Stimulated activated CD4-positive, alpha-beta T cell treated with anti-CD3 and anti-CD28 coated beads, TNF-alpha, amount 100 ng/mL, for 48 hours (primary cell): ENCODE data around the gene CCHCR1.
A peak's percentile ranks its signal among the peaks of the same experiment; 100 is the strongest.

Experiments
- DNase-seq, 3 donors: peaks; one replicate each; pipeline ENCODE4 v3.0.0-alpha.2; 2020; ENCODE audit warnings: low read depth in 3 of 3

CCHCR1 gene

GRCh38 chr6:31162463-31163165 lies 5.0 kb upstream of the CCHCR1 start:
- no peak for DNase-seq

- DNase-seq, result no peak
These were observed 3.9 kb upstream of the CCHCR1 start for GRCh38 chr6:31161216-31162126.

GRCh38 chr6:31158863-31159855 lies 1.6 kb upstream of the CCHCR1 start:
- DNase-seq, result peak in 1 of 3 donors; percentile 15

GRCh38 chr6:31158140-31158862 lies 699 bp upstream of the CCHCR1 start, which contains the start of gene TCF19:
TCF19 (plus strand) TSS chr6:31158589; CDS start chr6:31159470, 881 bp downstream.
- peak; percentile 96 to 99 (median 99) for DNase-seq

- no peak for DNase-seq
These were observed 961 bp downstream of the CCHCR1 start for GRCh38 chr6:31156641-31157040.

GRCh38 chr6:31154436-31154835 lies 3.2 kb downstream of the CCHCR1 start:
- DNase-seq, result no peak

- no peak for DNase-seq
These were observed 4.8 kb downstream of the CCHCR1 start for GRCh38 chr6:31152781-31153180.

- no peak for DNase-seq
These were observed 7.7 kb downstream of the CCHCR1 start for GRCh38 chr6:31149827-31150447.

GRCh38 chr6:31145386-31145785 lies 12.2 kb downstream of the CCHCR1 start:
- DNase-seq, result no peak

GRCh38 chr6:31144970-31145340 lies 12.6 kb downstream of the CCHCR1 start:
- DNase-seq, result no peak

GRCh38 chr6:31144296-31144969 lies 13.2 kb downstream of the CCHCR1 start:
- DNase-seq, result no peak

GRCh38 chr6:31143148-31143547 lies 14.5 kb downstream of the CCHCR1 start:
- DNase-seq, result no peak

- no peak for DNase-seq
These were observed 15.2 kb downstream of the CCHCR1 start for GRCh38 chr6:31142361-31142761.

GRCh38 chr6:31140643-31141042 lies 17.0 kb downstream of the CCHCR1 start:
- no peak for DNase-seq

- DNase-seq, result no peak
These were observed 18.0 kb downstream of the CCHCR1 start for GRCh38 chr6:31139599-31139998.

GRCh38 chr6:31138982-31139381 lies 18.6 kb downstream of the CCHCR1 start, which contains the start of gene PSORS1C2:
PSORS1C2 (minus strand) TSS chr6:31139066; CDS start chr6:31139026, 40 bp downstream.
- DNase-seq, result no peak

GRCh38 chr6:31135710-31136109 lies 21.9 kb downstream of the CCHCR1 start:
- no peak for DNase-seq

GRCh38 chr6:31132806-31133205 lies 24.8 kb downstream of the CCHCR1 start:
- no peak for DNase-seq

GRCh38 chr6:31131595-31131994 lies 26.0 kb downstream of the CCHCR1 start:
- no peak for DNase-seq

- no peak for DNase-seq
These were observed 26.9 kb downstream of the CCHCR1 start for GRCh38 chr6:31130751-31131150.
